Esophagus squamous epithelium (tissue), 5 donors: ENCODE data around the gene LSG1. TPM values are rescaled to one million over a fixed set of nuclear protein-coding genes. Genes with fewer than 3 reads are reported as not detected.
"Not testable (repeated sequence)": the region's sequence is repeated elsewhere in the genome, so short reads cannot be mapped to it uniquely, and the experiment has no call there.

Experiments
- DNase-seq: peaks from one replicate; lab custom pipeline; 2025; lab: John Stamatoyannopoulos, UW
- H3K27ac ChIP-seq, 4 donors: fragments of 200-600 bp; sonication (generic); one replicate each; pipeline ENCODE4 v1.5.1; 2016 to 2019; ENCODE audit warnings: mild to moderate bottlenecking in 1 of 4
- H3K27me3 ChIP-seq, 4 donors: fragments of 200-600 bp; sonication (generic); 1 replicate in 3 of 4; 2 replicates in 1 of 4; pipeline versions ENCODE4 v1.5.1 to v1.6.0; 2017 to 2021; ENCODE audit warnings: antibody characterized with exemption in 1 of 4
- H3K36me3 ChIP-seq, 3 donors: fragments of 200-600 bp; sonication (generic); one replicate each; pipeline ENCODE4 v1.5.1; 2016 to 2019
- H3K4me1 ChIP-seq, 3 donors: fragments of 200-600 bp; sonication (generic); one replicate each; pipeline ENCODE4 v1.5.1; 2017 to 2019
- H3K4me3 ChIP-seq, 4 donors: fragments of 200-600 bp; sonication (generic); 1 replicate in 3 of 4; 2 replicates in 1 of 4; pipeline ENCODE4 v1.5.1; 2016 to 2019; ENCODE audit warnings: mild to moderate bottlenecking in 2 of 4, moderate library complexity in 1 of 4
- H3K9me3 ChIP-seq, 3 donors: fragments of 200-600 bp; sonication (generic); one replicate each; pipeline ENCODE4 v1.5.1; 2016 to 2019
- POLR2A ChIP-seq, 4 donors: fragments of 450-650 bp; IDR thresholded peaks; one replicate each; pipeline ENCODE4 v1.6.1; 2017; ENCODE audit warnings: antibody characterized with exemption in 4 of 4, mild to moderate bottlenecking in 4 of 4, moderate library complexity in 3 of 4
- WGBS, 2 donors: methylation state at CpG; one replicate each; pipeline ENCODE4 v1.1.5; 2018; 5-methylcytosine and 5-hydroxymethylcytosine counted together
- intact Hi-C: fragments of 100-400 bp; cut with DNase I; formaldehyde crosslinking; loops from one replicate; pipeline ENCODE4 v1.15.0; 2022
- total RNA-seq, 4 donors: library from RNA; depleted of rRNA; stranded (reverse); fragments of >200 nt; gene quantifications; one replicate each; pipeline ENCODE4 v1.1.0, GENCODE V29; 2016
- TF ChIP-seq, protein P1 (sequence below), 6 experiments: fragments of 450-650 bp in 4 of 6; fragments of 200-600 bp in 2 of 6; sonication (generic) in 2 of 6; IDR thresholded peaks; one replicate each; pipeline ENCODE4 v1.5.1; 2016 to 2019; ENCODE audit warnings: antibody characterized with exemption in 6 of 6, mild to moderate bottlenecking in 4 of 6, moderate library complexity in 4 of 6
- donor health status: DM: yes; HTN: yes; CAD: no.

LSG1 gene
- total RNA-seq, 4 donors from 2014 or later = 25.6 to 42.0 (median 30.4) TPM

DNA sequence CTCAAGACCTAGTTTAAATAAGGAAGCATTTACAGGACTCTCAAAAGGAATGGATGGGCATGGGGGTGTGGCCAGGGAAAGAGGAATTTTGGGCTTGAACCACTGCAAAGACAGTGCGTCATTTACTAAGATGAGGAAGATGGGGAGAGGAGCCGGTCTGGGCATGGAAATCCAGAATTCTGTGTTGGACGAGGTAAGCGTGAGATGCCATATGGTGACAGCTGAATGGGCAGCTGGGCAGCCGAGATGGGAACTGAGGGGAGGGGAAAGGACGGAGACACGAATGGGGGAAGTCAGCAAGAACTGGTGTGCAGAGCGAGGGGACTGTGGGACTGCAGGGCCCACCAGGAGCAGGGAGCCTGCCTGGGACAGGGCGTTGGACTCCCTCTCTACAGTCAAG, 63.0 kb downstream of the LSG1 start:
- DNase-seq = no peak
- TF ChIP-seq, protein P1, sequence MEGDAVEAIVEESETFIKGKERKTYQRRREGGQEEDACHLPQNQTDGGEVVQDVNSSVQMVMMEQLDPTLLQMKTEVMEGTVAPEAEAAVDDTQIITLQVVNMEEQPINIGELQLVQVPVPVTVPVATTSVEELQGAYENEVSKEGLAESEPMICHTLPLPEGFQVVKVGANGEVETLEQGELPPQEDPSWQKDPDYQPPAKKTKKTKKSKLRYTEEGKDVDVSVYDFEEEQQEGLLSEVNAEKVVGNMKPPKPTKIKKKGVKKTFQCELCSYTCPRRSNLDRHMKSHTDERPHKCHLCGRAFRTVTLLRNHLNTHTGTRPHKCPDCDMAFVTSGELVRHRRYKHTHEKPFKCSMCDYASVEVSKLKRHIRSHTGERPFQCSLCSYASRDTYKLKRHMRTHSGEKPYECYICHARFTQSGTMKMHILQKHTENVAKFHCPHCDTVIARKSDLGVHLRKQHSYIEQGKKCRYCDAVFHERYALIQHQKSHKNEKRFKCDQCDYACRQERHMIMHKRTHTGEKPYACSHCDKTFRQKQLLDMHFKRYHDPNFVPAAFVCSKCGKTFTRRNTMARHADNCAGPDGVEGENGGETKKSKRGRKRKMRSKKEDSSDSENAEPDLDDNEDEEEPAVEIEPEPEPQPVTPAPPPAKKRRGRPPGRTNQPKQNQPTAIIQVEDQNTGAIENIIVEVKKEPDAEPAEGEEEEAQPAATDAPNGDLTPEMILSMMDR (IDR thresholded peaks at IDR 0.05) = no peak
- TF ChIP-seq POLR2A (IDR thresholded peaks at IDR 0.05) = no peak
- H3K36me3 ChIP-seq = peaks cover 0 to 7% (median 0%) of the 10 kb centered on the region in 3 donors
- H3K9me3 ChIP-seq = no peaks in the 10 kb centered on the region
- WGBS, 2 donors = 85 to 88% methylated on average over 9 of the region's 9 CpGs
- H3K4me3 ChIP-seq = no peak overlapping the region
- no peak overlapping the region for H3K27ac ChIP-seq
- no peaks in the 10 kb centered on the region for H3K27me3 ChIP-seq
- H3K4me1 ChIP-seq = no peaks in the 10 kb centered on the region
- intact Hi-C loops = no loop called here

DNA sequence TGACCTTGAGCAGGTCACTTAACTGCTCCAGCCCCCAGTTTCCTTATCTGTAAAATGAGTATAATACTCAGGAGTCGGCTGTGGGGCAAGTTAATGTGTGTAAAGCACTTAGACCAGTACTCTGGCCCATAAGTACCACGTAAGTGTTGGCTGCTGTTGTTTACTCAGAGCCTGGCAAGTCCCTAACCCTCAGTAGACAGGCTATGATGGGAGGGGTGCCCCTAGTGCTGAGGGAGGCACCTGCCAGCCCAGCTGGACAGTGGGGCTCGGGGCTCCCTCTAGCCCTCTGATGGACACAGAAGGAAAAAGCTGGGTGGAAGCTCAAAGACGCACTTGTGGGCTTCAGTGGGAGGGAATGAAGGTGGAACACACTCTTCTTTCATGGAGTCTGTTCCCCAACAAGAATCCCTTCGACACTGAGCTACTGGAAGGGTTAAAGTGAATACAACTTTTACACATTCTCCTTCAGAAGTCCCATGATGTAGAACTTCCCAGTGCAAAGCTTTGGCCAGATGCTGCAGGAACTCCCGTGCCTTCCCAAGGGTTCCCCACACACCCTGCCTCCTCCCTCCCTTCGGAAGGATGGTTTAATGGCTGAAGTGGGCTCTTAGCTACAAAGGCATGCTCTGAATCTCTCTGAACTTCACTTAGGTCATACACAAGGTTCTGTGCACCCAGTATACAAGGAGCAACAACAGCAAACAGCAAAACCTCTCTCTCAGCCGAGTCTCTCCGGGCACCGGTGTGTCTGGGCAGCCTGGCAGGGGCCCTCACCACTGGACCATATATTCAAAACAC, 64.2 kb downstream of the LSG1 start:
- TF ChIP-seq POLR2A (IDR thresholded peaks at IDR 0.05) = no peak
- TF ChIP-seq, protein P1 (IDR thresholded peaks at IDR 0.05) = no peak
- DNase-seq = no peak
- Histone ChIP-seq H3K27ac (no peak overlapping the region), H3K27me3 (no peaks in the 10 kb centered on the region), H3K36me3 (peaks cover 0 to 12% (median 0%) of the 10 kb centered on the region in 3 donors), H3K9me3 (no peaks in the 10 kb centered on the region), H3K4me1 (no peaks in the 10 kb centered on the region), H3K4me3 (no peak overlapping the region)
- WGBS, 2 donors = 81 to 86% methylated on average over 5 to 10 of the region's 10 CpGs
- intact Hi-C loops = no loop called here

DNA sequence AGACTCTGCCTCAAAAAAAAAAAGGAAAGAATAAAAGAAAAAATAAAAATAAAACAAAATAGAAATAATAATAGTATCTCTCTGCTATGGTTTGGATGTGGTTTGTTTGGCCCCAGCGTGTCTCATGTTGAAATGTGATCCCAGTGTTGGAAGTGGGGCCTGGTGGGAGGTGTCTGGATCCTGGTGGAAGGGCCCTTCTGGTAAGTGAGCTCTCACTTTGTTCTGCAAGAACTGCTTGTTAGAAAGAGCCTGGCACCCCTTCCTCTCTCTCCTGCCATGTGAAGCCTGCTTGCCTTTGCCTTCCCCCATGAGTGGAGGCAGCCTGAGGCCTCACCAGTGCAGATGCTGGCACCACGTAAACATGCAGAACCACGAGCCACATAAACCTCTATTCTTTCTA, 65.0 kb downstream of the LSG1 start:
- no peak for DNase-seq
- 82 to 88% methylated on average over 3 of the region's 3 CpGs for WGBS, 2 donors

DNA sequence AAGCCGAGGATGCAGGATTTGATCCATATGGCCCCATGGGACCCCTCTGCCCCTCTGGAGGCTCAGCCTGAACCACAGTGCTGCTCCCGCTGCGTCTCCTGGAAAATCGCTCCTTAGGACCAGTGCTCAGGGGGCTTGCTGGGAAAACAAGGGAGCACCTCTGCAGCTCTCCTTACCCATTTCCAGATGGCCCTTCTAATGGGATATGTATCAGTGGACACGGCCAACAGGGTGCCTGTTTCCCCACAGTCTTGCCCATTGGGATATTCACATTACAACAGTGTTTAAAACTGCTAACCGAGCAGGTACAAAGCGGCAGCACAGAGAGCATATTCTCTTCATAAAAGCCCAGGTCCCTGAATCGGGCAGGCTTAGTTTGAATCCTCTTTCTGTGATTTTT, 65.8 kb downstream of the LSG1 start:
- Histone ChIP-seq H3K4me3 (no peak overlapping the region), H3K27ac (no peak overlapping the region), H3K27me3 (no peaks in the 10 kb centered on the region), H3K9me3 (no peaks in the 10 kb centered on the region), H3K4me1 (no peaks in the 10 kb centered on the region), H3K36me3 (peaks cover 0 to 16% (median 0%) of the 10 kb centered on the region in 3 donors)
- intact Hi-C loops = no loop called here
- TF ChIP-seq, protein P1 (IDR thresholded peaks at IDR 0.05) = no peak
- no peak for TF ChIP-seq POLR2A (IDR thresholded peaks at IDR 0.05)
- WGBS, 2 donors = 69 to 79% methylated on average over 8 of the region's 8 CpGs
- DNase-seq = no peak

More for the DNA sequence above, 65.0 kb downstream of the LSG1 start:
- H3K27ac ChIP-seq = no peak overlapping the region
- no peaks in the 10 kb centered on the region for H3K27me3 ChIP-seq
- H3K36me3 ChIP-seq = peaks cover 0 to 16% (median 0%) of the 10 kb centered on the region in 3 donors
- H3K4me1 ChIP-seq = no peaks in the 10 kb centered on the region
- no peak overlapping the region for H3K4me3 ChIP-seq
- no peak for TF ChIP-seq POLR2A (IDR thresholded peaks at IDR 0.05)
- TF ChIP-seq, protein P1 (IDR thresholded peaks at IDR 0.05) = no peak
- H3K9me3 ChIP-seq = no peaks in the 10 kb centered on the region
- intact Hi-C loops = no loop called here

DNA sequence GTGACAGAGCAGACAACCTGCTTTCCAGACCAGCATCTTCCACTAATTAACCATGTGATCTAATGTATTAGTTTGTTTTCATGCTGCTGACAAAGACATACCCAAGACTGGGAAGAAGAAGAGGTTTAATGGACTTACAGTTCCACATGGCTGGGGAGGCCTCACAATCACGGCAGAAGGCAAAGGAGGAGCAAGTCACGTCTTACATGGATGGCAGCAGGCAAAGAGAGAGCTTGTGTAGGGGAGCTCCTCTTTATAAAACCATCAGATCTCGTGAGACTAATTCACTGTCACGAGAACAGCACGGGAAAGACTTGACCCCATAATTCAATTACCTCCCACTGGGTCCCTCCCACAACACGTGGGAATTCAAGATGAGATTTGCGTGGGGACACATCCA, 66.7 kb downstream of the LSG1 start:
- H3K27me3 ChIP-seq, H3K4me3 ChIP-seq, intact Hi-C loops, DNase-seq, H3K9me3 ChIP-seq, H3K27ac ChIP-seq, H3K4me1 ChIP-seq: not testable (repeated sequence)
- WGBS, 2 donors = 84 to 92% methylated on average over 7 of the region's 7 CpGs
- H3K36me3 ChIP-seq = peaks cover 0 to 16% (median 0%) of the 10 kb centered on the region in 3 donors
